ENCODE measurements around the gene ZNF19.

GRCh38 chr16:71476457-71477124, 12.5 kb downstream of the ZNF19 start:
- TF ChIP-seq POLR2A (IDR thresholded peaks at IDR 0.05; ENCODE audit: low read length) (no peak), GATA1 (IDR thresholded peaks at IDR 0.05; ENCODE audit: low read depth, low read length) (no peak)
